Measurements from ENCODE around the gene SLC25A23.

Gene SLC25A23

DNA sequence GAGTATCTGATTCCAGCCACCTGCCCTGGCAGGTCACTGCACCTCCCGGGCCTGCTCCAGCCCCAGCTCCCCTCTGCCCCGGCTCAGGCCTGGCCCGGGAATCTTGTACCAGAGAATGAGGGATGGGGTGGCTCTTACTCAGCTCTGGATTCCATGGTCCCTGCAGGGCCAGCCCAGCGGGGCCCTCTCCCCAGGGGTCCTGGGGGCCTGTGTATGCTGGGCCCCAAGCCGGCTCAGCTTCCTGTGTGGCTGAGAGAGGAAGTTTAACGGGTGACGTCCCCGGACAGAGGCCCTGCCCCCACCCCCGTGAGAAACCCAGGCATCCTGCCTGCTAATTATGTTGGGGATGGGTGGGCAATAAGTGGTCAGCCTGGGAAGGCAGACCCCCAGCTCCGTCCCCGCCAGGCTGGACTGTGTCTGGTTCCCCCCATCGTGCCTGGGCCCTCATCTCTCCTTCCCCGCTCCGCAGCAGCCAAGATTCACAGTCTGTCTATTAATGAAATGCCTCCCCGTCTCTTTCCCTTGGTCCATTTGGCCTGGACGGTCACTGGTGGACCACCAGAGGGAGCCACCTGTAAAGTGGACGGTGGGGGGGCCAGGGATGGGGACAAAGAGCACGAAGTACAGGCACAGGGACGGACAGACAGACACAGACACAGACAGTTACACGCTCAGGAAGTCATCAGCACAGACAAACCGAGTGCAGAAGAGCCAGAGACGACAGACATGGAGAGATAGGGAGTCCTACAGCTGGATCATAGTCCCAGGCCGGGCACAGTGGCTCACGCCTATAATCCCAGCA lies 22.1 kb upstream of the SLC25A23 start, which contains the start of gene DENND1C:
Gene DENND1C (minus strand): TSS at position 247 of the 802 bp plus-strand sequence. CDS start 92 bp downstream, at position 155.
- DNase-seq: no peak

DNA sequence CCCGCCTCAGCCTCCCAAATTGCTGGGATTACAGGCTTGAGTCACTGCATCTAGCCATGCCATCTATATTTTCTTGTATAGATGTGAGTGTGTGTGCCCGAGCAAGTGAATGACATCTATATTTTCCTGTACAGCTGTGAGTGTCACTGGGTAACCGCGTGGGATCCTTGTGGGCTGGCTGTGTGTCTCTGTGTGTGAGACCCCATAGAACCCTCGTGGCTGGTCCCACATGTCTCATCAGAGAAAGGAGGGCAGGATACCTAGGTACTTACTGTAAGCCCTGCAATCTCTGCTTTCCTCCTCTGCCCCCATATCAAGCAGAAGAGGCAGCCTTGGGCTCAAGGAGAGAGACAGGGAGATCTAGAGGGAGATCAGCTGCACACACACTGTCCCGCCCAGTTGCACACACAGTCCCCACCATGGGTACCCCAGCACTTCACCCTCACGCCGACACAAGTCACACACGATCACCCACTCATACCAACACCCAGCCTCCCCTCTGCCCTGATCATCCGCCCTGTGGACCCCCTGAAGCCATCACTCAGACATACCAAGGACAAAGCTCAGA lies 21.3 kb upstream of the SLC25A23 start:
- no peak for DNase-seq

DNA sequence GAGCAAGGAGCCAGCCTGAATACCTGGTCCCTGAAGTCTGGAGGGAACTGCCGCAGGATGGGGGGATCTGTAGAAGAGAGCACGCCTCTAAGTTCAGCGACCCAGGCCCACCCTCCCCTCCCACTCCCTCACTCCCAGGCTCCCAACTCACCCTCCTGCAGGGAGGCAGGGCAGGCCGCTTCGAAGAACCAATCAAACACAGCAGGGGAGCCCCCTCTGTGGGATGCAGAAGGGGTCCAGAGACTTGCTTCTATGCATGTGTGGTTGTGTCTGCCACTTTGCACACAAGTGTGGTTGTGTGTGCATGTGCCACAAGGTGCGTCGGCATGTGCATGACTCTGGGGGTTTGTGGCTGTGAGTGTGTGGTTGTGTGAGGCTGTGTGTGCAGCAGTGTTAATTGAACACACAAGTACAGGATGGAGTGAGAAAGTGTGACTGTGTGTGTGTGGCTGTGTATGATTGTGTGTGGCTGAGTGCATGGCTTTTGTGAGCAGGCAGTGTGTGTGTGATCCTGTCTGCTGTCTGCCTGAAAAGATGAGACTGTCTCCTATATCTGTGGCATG lies 20.3 kb upstream of the SLC25A23 start:
- no peak for DNase-seq

DNA sequence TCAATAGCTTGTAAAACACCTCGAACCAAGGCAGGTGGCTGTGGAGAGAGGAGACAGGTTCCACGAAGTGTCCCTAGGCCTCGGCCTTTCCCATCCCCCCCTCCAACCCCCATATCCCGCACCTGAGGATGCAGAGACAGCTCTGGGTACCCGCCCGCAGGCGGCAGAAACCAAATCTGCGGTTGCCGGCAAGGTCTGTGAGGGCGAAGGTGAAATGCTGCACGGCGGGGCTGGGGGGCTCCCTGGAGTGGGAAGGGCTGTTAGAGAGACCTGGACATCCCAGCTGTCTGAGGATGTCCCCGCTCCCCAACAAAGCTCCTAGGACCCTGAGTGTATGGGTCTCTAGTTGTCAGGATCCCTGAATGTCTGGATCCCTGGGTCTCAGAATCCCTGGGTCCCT lies 19.2 kb upstream of the SLC25A23 start:
- DNase-seq: no peak

DNA sequence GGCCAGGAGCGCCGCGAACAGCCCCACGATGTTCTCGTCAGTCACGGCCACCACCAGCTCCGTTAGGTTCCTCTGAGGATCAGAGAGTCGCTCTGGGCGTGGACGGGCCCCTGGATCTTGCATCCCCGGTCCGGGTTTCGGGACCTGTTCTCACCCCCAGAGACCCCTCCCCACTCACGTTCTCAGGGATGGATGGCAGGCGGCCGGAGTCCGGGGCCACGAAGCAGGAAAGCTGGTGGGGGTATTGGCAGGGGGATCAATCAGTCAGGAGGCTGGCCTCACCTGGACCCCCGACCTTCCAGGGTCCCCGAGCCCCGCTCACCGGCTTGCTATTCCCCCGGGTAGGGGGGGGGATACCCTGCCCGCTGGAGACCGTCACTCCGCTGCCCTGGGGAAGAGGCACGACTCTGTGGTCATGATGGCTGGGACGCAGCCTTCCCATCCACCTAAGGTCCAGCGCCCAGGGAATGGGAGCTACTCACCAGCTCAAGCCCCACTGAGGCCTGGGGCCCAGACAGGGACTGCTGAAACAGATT lies 17.4 kb upstream of the SLC25A23 start:
- no peak for DNase-seq

DNA sequence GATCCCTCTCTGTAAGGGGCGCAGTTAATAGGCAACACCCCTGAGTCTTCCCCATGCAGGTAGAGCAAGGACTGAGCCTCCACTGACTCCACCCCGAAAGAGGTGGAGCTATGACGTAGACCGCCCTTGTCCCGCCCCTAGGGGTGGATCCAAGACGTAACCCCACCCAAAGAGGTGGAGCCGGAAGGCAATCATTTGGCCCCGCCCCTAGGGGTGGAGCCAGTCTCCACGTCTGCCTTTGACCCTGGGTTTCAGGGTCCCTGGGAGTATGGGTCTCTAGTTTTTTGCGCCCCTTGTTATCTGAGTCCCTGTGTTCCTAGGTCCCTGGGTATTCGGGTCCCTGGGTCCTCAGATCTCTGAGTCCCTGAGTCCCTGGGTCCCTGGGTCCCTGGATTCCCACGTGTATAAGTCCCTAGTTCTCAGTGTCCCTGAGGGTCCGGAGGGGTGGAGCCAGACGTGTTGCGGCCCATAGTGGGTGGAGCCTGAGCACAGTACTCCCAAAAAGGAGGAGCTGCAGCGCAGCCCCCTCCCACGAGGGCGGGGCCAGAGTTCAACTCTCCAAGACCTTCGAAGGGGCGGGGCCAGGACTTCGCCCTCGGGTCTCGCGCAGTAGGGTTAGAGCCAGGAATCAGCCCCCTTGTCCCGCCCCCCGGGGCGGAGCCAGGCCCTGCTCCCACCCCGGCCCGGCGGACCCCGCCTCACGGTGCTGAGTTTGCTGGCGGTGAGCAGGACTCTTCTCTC lies 16.7 kb upstream of the SLC25A23 start:
- peak; percentile 43 for DNase-seq

DNA sequence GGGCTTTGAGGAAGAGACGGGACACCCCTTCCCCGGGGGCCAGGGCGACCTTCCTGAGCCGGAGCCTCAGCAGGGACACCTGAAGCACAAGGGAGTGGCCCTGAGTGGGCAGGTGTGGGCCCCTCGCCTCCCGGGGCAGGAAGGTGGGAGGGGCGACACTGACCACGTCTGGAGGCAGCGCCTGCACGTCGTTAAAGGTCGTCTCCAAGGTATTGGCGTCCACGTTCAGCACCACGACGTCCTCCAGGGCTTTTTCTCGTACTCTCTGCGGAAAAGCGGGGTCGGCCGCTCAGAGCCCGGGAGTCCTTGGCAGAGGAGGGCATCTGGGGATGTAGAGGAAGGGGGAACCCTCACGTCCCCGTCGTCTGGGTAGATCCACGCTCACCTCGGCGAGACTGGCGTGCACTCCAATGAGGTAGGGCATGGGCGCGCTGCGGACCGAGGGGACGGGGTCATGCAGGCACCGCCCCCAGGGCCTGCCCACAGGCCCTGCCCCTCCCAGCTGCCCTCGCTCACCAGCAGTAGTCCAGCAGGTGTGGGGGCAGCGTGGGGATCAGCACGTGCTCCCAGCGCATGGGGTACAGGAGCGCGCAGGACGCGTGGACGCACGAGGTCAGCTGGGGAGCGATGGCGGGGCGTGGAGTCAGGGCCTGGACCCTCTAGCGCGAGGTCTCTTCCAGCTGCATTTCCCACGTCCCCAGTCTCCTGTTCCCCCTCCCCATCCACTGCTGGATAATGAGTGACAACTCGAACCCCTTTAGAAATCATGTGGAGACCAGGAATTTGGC lies 15.9 kb upstream of the SLC25A23 start:
- DNase-seq: no peak

DNA sequence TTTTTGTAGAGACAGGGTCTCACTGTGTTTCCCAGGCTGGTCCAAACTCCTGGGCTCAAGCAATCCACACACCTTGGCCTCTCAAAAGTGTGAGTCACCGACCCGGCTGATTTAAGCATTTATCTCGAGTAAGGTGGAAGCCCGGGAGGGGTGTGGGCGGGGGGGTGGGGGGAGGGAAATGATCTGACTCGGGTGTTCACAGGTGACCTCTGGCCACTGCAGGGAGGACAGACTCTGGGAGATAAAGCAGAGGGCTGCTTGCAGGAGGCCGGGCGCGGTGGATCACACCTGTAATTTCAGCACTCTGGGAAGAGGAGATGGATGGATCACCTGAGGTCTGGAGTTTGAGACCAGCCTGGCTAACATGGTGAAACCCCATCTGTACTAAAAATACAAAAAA lies 14.1 kb upstream of the SLC25A23 start:
- DNase-seq: no peak

DNA sequence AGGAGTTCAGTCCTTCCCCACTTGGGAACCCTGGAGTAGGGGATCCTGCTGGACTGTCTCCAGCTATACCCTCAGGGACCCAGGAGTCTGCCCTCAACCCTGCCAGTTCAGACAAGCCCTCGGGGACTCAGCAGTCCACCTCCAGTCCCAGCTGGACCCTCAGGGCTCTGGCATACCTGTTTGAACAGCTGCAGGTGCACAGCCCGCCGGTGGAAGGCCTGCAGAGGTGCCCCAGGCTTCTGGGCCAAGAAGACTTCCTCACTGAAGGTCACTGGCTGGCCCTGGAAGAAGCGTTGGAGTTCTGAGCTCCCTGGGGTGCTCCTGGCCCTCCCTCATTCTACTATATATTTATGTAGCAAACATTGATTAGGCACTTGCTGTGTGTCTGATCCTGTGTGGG lies 13.1 kb upstream of the SLC25A23 start:
- DNase-seq: no peak

DNA sequence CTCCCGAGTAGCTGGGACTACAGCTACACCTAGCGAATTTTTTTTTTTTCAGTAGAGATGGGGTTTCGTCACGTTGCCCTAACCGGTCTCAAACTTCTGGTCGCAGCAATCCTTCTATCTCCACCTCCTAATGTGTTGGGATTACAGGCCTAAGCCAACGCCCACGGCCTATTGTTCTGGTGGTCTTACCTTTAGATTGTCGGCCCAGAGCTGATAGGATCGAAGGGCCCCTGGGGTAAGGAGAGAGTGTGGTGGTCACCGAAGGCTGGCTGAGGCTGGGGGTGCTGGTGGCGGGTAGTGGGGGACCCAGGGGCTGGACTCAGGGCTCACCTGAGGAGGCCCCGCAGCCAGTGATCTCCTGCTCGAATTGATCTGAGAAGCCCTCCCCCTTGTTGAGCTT lies 11.5 kb upstream of the SLC25A23 start:
- DNase-seq: no peak

DNA sequence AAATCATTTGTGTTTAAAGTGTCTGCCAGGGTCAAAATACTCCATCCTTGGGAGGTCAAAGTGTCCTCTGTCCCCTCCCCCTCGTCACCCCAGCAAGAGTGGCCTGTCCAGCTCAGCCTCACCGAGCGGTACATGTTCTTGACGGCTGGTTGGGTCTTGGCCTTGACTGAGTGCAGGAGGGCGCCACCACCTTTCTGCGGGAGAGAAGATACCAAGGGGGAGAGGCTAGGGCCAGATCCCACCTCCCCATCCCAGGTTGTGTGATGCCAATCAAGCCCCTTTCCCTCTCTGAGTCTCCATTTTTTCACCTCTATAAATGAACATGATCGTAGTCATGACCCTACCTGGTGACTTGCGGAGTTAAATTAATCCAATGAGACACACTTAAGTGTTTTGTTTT lies 10.6 kb upstream of the SLC25A23 start:
- DNase-seq: no peak

DNA sequence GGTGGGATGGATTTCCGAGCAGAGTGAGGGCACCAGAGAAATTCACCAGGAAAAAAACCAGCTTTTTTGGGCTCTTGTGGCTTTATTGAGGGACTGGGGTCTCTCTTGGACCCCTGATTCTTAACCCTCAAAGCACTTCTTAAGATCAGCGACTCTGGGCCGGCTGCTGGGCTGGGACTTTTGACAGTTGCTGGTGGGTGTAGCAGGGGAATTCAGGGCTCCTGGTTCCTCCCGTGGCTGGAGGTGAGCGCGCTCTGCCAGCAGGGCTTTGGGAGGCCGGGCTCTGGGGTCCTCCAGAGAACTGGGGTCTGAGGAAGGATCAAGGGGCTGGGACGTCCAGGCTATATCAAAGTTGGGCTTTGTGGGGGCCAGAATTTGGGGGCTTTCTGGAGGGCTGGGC lies 7.8 kb upstream of the SLC25A23 start:
- no peak for DNase-seq

DNA sequence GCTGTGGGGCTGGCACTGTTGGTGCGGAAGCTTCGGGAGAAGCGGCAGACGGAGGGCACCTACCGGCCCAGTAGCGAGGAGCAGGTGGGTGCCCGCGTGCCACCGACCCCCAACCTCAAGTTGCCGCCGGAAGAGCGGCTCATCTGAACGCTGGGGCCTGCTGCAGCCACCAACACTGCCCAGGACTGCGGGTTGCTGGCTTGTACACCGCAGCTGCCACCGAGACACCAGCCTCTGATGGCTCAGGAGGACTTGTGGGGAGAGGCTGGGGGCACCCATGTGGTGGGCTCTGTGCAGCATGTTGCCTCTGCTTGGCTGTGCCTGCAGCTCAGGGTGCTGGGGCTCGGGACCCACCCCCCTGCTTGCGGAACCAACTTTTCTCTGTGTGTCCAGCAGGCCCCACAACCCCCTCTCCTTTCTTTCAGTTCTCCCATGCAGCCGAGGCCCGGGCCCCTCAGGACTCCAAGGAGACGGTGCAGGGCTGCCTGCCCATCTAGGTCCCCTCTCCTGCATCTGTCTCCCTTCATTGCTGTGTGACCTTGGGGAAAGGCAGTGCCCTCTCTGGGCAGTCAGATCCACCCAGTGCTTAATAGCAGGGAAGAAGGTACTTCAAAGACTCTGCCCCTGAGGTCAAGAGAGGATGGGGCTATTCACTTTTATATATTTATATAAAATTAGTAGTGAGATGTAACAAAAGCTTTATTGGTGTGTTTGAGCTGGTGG lies 7.1 kb upstream of the SLC25A23 start:
- DNase-seq: no peak

DNA sequence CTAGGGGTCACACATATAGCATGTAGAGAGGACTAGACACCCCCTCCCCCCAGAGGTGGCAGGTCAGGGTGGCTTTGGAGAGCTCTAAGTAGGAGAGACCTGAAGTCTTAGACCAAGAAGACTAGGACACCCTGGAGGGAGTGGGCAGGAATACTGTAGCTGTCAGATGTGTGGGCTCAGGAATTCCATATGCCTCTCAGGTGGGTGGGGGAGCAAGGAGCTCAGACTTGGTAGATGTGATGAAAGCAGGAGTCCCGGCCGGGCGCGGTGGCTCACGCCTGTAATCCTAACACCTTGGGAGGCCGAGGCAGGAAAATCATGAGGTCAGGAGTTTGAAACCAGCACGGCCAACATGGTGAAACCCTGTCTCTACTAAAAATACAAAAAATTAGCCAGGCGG lies 6.1 kb upstream of the SLC25A23 start:
- no peak for DNase-seq

DNA sequence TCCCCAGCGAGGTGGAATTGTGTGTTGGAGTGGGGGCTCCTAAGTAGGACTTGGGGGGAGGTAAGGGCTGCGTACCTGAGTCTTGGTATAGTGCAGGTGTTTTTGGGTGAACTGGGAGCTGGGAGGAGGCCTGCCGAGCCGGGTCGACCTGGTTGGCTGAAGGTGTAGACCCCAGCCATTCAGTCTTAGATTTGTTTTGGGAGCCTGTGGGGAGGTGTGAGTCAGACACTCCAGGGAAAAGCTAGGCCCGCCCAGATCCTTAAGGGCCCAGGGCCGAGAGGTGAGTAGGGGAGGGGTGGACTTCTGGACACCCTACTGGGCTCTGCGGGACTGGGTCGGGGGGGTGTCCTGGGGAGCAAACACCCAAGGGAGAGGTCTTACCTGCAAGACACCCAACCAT lies 5.4 kb upstream of the SLC25A23 start:
- DNase-seq: no peak

DNA sequence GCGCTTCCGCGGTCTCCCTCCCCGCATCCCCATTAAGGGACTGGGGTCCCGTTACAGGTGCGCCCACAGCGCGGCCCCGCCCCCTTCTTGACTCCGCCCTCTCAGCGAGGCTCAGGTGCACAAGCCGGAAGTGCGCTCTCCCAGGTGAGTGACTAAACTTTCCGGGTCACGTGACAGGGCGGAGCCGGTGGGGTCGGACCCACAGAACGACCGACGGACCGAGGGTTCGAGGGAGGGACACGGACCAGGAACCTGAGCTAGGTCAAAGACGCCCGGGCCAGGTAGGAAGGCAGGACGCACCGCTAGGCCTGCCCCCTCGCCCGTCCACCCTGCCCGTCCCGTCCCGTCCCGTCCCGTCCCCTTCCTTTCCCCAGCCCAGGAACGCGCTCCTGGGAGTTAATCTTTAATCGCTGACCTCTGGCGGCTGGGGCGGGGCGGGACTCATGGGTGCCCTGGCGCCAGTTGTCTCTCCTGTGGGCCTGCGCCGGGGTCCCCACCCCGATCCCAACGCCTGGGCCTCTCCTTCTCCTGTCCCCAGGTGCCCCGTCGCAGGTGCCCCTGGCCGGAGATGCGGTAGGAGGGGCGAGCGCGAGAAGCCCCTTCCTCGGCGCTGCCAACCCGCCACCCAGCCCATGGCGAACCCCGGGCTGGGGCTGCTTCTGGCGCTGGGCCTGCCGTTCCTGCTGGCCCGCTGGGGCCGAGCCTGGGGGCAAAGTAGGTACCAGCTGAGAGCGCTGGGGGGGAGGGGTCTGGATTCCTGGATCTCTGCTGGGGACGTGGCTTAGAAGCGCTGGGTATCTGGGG lies 4.7 kb upstream of the SLC25A23 start, which contains the start of gene CRB3:
Gene CRB3 (plus strand): TSS at position 202 of the 804 bp plus-strand sequence. CDS start 431 bp downstream, at position 633.
- no peak for DNase-seq

DNA sequence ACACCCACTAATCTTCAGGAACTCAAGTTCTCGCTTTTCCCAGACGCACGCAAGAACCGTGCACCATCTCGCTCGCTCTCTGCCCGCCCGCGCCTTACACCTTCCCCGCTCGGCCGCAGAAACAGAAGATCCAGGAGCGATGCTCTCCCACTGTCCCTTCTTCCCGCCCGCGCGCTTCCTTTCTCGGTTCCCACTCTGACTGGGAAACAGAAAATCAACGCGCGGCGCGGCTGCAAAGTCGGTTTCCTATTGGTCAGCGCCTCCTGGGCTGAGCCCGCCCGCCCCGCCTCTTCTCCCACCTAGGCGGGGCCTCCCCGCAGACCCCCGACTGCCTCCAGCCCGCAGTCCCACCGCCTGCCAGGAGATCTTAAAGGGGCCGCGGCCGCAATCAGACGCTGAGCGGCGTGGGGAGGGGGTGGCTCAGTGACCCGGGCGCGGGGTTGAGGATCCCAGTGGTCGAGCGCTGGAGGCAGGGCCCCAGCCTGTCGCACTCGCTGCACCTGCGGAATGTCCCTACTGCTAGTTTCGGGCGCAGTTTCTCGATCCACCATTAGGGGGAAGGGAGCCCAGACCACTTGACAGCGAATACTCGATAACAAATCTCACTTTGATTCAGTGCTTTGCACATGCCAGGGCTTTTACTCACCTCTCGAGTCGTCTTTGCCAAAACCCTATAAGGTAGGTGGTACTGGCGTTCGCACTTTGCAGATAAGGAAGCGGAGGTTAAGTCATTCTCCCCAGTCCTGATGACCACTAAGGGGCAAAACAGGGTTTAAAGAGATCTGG lies 700 bp upstream of the SLC25A23 start:
- DNase-seq: peak; percentile 99

DNA sequence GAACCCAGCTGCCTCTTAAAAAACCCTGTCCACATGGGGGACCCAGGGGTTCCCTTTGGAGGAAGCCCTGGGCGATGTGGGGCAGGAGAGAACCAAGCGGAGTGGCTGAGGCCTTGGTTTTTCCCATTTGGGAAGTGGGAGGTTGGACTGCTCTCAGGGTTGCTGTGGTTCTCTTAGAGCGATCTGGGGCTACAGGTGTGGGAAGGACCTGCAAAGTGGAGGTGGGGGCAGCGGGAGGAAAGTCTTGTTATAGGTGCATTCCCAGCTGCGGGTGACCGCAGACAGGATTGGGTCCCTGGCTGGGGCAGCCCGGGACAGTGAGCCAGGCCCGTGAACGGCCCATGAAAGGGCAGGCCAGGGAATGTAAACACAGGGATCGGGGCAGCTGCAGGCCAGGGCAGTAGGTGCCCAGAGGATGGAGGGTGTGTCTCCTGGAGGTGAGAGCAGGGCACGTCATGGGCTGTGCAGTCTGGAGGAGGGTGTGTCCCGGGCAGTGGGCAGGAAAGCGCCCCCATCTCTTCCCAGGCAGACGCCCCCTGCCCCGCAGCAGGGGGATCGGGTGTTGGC lies 814 bp downstream of the SLC25A23 start:
- no peak for DNase-seq
